Uterus (tissue), 4 donors: ENCODE data around the gene PTH1R. TPM values are rescaled to one million over a fixed set of nuclear protein-coding genes. Genes with fewer than 3 reads are reported as not detected.

Source experiments
- DNase-seq, 2 donors: peaks; one replicate each; pipeline ENCODE4 v3.0.0-alpha.2; 2019 to 2020
- H3K27ac ChIP-seq, 2 donors: fragments of 200-600 bp; sonication (generic); 1 replicate in 1 of 2; 2 replicates in 1 of 2; pipeline ENCODE4 v1.5.1; 2016 to 2018
- H3K27me3 ChIP-seq, 2 donors: fragments of 200-600 bp; sonication (generic); one replicate each; pipeline ENCODE4 v1.5.1; 2018 to 2019; ENCODE audit warnings: control low read depth in 1 of 2
- H3K36me3 ChIP-seq, 2 donors: fragments of 200-600 bp; sonication (generic); one replicate each; pipeline ENCODE4 v1.5.1; 2019; ENCODE audit warnings: control low read depth in 1 of 2
- H3K4me1 ChIP-seq, 2 donors: fragments of 200-600 bp; sonication (generic); one replicate each; pipeline ENCODE4 v1.5.1; 2018 to 2019; ENCODE audit warnings: control low read depth in 1 of 2
- H3K4me3 ChIP-seq, 2 donors: fragments of 200-600 bp; sonication (generic); 1 replicate in 1 of 2; 2 replicates in 1 of 2; pipeline ENCODE4 v1.5.1; 2018 to 2019; ENCODE audit warnings: mild to moderate bottlenecking in 1 of 2
- H3K9me3 ChIP-seq, 2 donors: fragments of 200-600 bp; sonication (generic); one replicate each; pipeline ENCODE4 v1.5.1; 2019; ENCODE audit warnings: control low read depth in 1 of 2
- CTCF ChIP-seq, 4 experiments: fragments of 200-600 bp in 2 of 4; fragments of 450-650 bp in 2 of 4; sonication (generic) in 2 of 4; IDR thresholded peaks; one replicate each; pipeline ENCODE4 v1.5.1; 2016 to 2019; ENCODE audit warnings: antibody characterized with exemption in 4 of 4, mild to moderate bottlenecking in 2 of 4, moderate library complexity in 1 of 4
- POLR2A ChIP-seq, 2 donors: fragments of 450-650 bp; IDR thresholded peaks; one replicate each; pipeline ENCODE4 v1.6.1; 2016; ENCODE audit warnings: antibody characterized with exemption in 2 of 2, mild to moderate bottlenecking in 1 of 2, moderate library complexity in 1 of 2
- intact Hi-C: fragments of 100-400 bp; cut with DNase I; formaldehyde crosslinking; loops from one replicate; pipeline ENCODE4 v1.15.1; 2023; ENCODE audit warnings: low total_unique reads
- total RNA-seq, 4 donors: library from RNA; depleted of rRNA in 3 of 4; stranded (reverse); fragments of >200 nt in 3 of 4; gene quantifications; one replicate each; pipeline versions ENCODE4 v1.1.0 to v1.2.4, GENCODE V29; 2014 to 2023
- donor health status: DM: yes; HTN: yes; CAD: no.

PTH1R gene
- total RNA-seq, 4 donors from 2014 or later = 0.51 to 29.9 (median 18.9) TPM

GRCh38 chr3:46865031-46865507 lies 12.5 kb upstream of the PTH1R start:
- peaks cover 5 to 18% of the 10 kb centered on the region in 2 donors for H3K4me1 ChIP-seq
- peak in 1 of 2 donors; percentile 44 for DNase-seq
- intact Hi-C loops = no loop called here

GRCh38 chr3:46865546-46865945 lies 12.0 kb upstream of the PTH1R start:
- no peak overlapping the region for H3K27ac ChIP-seq
- DNase-seq = no peak
- no peak overlapping the region for H3K4me3 ChIP-seq
- intact Hi-C loops = no loop called here
- H3K27me3 ChIP-seq = no peaks in the 10 kb centered on the region
- H3K36me3 ChIP-seq = no peaks in the 10 kb centered on the region
- no peak for TF ChIP-seq POLR2A (IDR thresholded peaks at IDR 0.05)
- TF ChIP-seq CTCF (IDR thresholded peaks at IDR 0.05) = no peak
- H3K9me3 ChIP-seq = no peaks in the 10 kb centered on the region
- peaks cover 5 to 18% of the 10 kb centered on the region in 2 donors for H3K4me1 ChIP-seq

More at GRCh38 chr3:46865031-46865507, 12.5 kb upstream of the PTH1R start:
- H3K27me3 ChIP-seq = no peaks in the 10 kb centered on the region
- no peak overlapping the region for H3K4me3 ChIP-seq
- TF ChIP-seq CTCF (IDR thresholded peaks at IDR 0.05) = no peak
- TF ChIP-seq POLR2A (IDR thresholded peaks at IDR 0.05) = no peak
- H3K9me3 ChIP-seq = no peaks in the 10 kb centered on the region
- H3K27ac ChIP-seq = no peak overlapping the region
- no peaks in the 10 kb centered on the region for H3K36me3 ChIP-seq

- no peak overlapping the region for H3K27ac ChIP-seq
- no peak for DNase-seq
- intact Hi-C loops = no loop called here
Observed at GRCh38 chr3:46866032-46866595, 11.4 kb upstream of the PTH1R start.

GRCh38 chr3:46866720-46867549 lies 10.6 kb upstream of the PTH1R start:
- H3K4me3 ChIP-seq = no peak overlapping the region
- H3K4me1 ChIP-seq = peaks cover 5 to 18% of the 10 kb centered on the region in 2 donors
- peak overlapping the region; percentile 58 to 65 for H3K27ac ChIP-seq
- H3K27me3 ChIP-seq = no peaks in the 10 kb centered on the region
- TF ChIP-seq CTCF (IDR thresholded peaks at IDR 0.05) = peak; percentile 87 to 89 (median 88)
- peak in 1 of 2 donors; percentile 6 for TF ChIP-seq POLR2A (IDR thresholded peaks at IDR 0.05)
- H3K9me3 ChIP-seq = no peaks in the 10 kb centered on the region
- peak; percentile 88 to 89 for DNase-seq
- H3K36me3 ChIP-seq = no peaks in the 10 kb centered on the region
- intact Hi-C loops = no loop called here

More at GRCh38 chr3:46866032-46866595, 11.4 kb upstream of the PTH1R start:
- Histone ChIP-seq H3K4me1 (peaks cover 5 to 18% of the 10 kb centered on the region in 2 donors), H3K27me3 (no peaks in the 10 kb centered on the region), H3K36me3 (no peaks in the 10 kb centered on the region), H3K4me3 (no peak overlapping the region), H3K9me3 (no peaks in the 10 kb centered on the region)
- TF ChIP-seq CTCF (IDR thresholded peaks at IDR 0.05) (no peak), POLR2A (IDR thresholded peaks at IDR 0.05) (no peak)

- no peaks in the 10 kb centered on the region for H3K27me3 ChIP-seq
- peak overlapping the region; percentile 58 to 65 for H3K27ac ChIP-seq
- intact Hi-C loops = no loop called here
- no peak overlapping the region for H3K4me3 ChIP-seq
- no peaks in the 10 kb centered on the region for H3K36me3 ChIP-seq
- TF ChIP-seq CTCF (IDR thresholded peaks at IDR 0.05) = no peak
- TF ChIP-seq POLR2A (IDR thresholded peaks at IDR 0.05) = no peak
- peak; percentile 82 to 92 for DNase-seq
- H3K4me1 ChIP-seq = peaks cover 5 to 18% of the 10 kb centered on the region in 2 donors
- no peaks in the 10 kb centered on the region for H3K9me3 ChIP-seq
Observed at GRCh38 chr3:46867550-46867898, 10.0 kb upstream of the PTH1R start.
